HG03457 (cell line): ENCODE measurements around the gene SCGB2B2.
"Not testable (repeated sequence)": the region's sequence is repeated elsewhere in the genome, so short reads cannot be mapped to it uniquely, and the experiment has no call there.

Experiments
- ATAC-seq: cut with Tn5 transposase; IDR thresholded peaks from one replicate; pipeline ENCODE4 v1.9.1; 2021; ENCODE audit warnings: moderate number of reproducible peaks; ENCODE audit not compliant: unreplicated experiment

SCGB2B2 gene

GRCh38 chr19:34669305-34669704 is 7.7 kb downstream of the SCGB2B2 start:
- no peak for ATAC-seq

GRCh38 chr19:34668690-34669089 is 8.3 kb downstream of the SCGB2B2 start:
- not testable (repeated sequence) for ATAC-seq

GRCh38 chr19:34668077-34668689 is 8.8 kb downstream of the SCGB2B2 start:
- ATAC-seq, result not testable (repeated sequence)

GRCh38 chr19:34667349-34668076 is 9.4 kb downstream of the SCGB2B2 start:
- no peak for ATAC-seq

GRCh38 chr19:34666958-34667265 is 10.0 kb downstream of the SCGB2B2 start:
- ATAC-seq, result no peak

- no peak for ATAC-seq
Measured at GRCh38 chr19:34666200-34666957, 10.6 kb downstream of the SCGB2B2 start.

GRCh38 chr19:34665275-34665674 is 11.7 kb downstream of the SCGB2B2 start:
- ATAC-seq, result not testable (repeated sequence)

- no peak for ATAC-seq
Measured at GRCh38 chr19:34664870-34665269, 12.1 kb downstream of the SCGB2B2 start.

GRCh38 chr19:34664168-34664567 is 12.8 kb downstream of the SCGB2B2 start:
- ATAC-seq, result no peak

- no peak for ATAC-seq
Measured at GRCh38 chr19:34662919-34663318, 14.0 kb downstream of the SCGB2B2 start.

- no peak for ATAC-seq
Measured at GRCh38 chr19:34661357-34661756, 15.6 kb downstream of the SCGB2B2 start.

- ATAC-seq, result no peak
Measured at GRCh38 chr19:34655651-34656050, 21.3 kb downstream of the SCGB2B2 start.

GRCh38 chr19:34654796-34655195 is 22.2 kb downstream of the SCGB2B2 start:
- no peak for ATAC-seq

- no peak for ATAC-seq
Measured at GRCh38 chr19:34651747-34652146, 25.2 kb downstream of the SCGB2B2 start.

- ATAC-seq, result no peak
Measured at GRCh38 chr19:34649886-34650543, 26.9 kb downstream of the SCGB2B2 start.

GRCh38 chr19:34645551-34645950 is 31.4 kb downstream of the SCGB2B2 start:
- no peak for ATAC-seq

- no peak for ATAC-seq
Measured at GRCh38 chr19:34644991-34645461, 31.9 kb downstream of the SCGB2B2 start.

- ATAC-seq, result no peak
Measured at GRCh38 chr19:34642241-34642640, 34.7 kb downstream of the SCGB2B2 start.

GRCh38 chr19:34639491-34640085 is 37.4 kb downstream of the SCGB2B2 start:
- ATAC-seq, result no peak

- no peak for ATAC-seq
Measured at GRCh38 chr19:34633802-34634201, 43.2 kb downstream of the SCGB2B2 start.
